ENCODE data around the gene E4F1. TPM values are rescaled to one million over a fixed set of nuclear protein-coding genes. Genes with fewer than 3 reads are reported as not detected.
"Not testable (repeated sequence)": the region's sequence is repeated elsewhere in the genome, so short reads cannot be mapped to it uniquely, and the experiment has no call there.

Gene E4F1
- total RNA-seq, 1 experiment from 2014 or later = 41.6 TPM

- H3K4me3 ChIP-seq (ENCODE audit: low read depth, low read length, poor library complexity, severe bottlenecking) = no peak overlapping the region
- intact Hi-C loops (cut with micrococcal nuclease; ENCODE audit: unreplicated experiment) = no loop called here
- BruUV-seq (replicated peaks) = no TSS peak
Observed at GRCh38 chr16:2237493-2238149, 14.2 kb downstream of the E4F1 start.

GRCh38 chr16:2238150-2238837 is 14.9 kb downstream of the E4F1 start:
- Histone ChIP-seq H3K27me3 (replicated peaks; ENCODE audit: insufficient read depth, low read depth, low read length, poor library complexity) (no peaks in the 10 kb centered on the region), H3K9me3 (ENCODE audit: low read depth, low read length, poor library complexity, severe bottlenecking) (no peaks in the 10 kb centered on the region), H3K4me3 (ENCODE audit: low read depth, low read length, poor library complexity, severe bottlenecking) (no peak overlapping the region), H3K27ac (ENCODE audit: low read depth, low read length, poor library complexity, severe bottlenecking) (no peak overlapping the region), H3K36me3 (ENCODE audit: insufficient read depth, low read length, poor library complexity, severe bottlenecking) (peaks cover 30% of the 10 kb centered on the region), H3K4me1 (ENCODE audit: insufficient read depth, low read length, poor library complexity, severe bottlenecking) (no peaks in the 10 kb centered on the region)
- POLR2A ChIA-PET (ENCODE audit: low non-redundant PET) = no interaction called here
- TF ChIP-seq CTCF (conservative IDR thresholded peaks at IDR 0.05; ENCODE audit: low read depth, low read length) (no peak), EZH2 (IDR thresholded peaks at IDR 0.05; ENCODE audit: borderline replicate concordance, low read depth, low read length, poor library complexity, severe bottlenecking) (no peak)
- no peak for DNase-seq (ENCODE audit: low spot score)
- CTCF ChIA-PET = interaction anchor here (0.5 kb wide), 1 partner anchor 17 kb away, joined by 5 read pairs; no protein-coding TSS in a partner anchor
- BruUV-seq (replicated peaks) = no TSS peak
- intact Hi-C loops (cut with micrococcal nuclease; ENCODE audit: unreplicated experiment) = no loop called here

More at GRCh38 chr16:2237493-2238149, 14.2 kb downstream of the E4F1 start:
- Histone ChIP-seq H3K27me3 (replicated peaks; ENCODE audit: insufficient read depth, low read depth, low read length, poor library complexity) (no peaks in the 10 kb centered on the region), H3K27ac (ENCODE audit: low read depth, low read length, poor library complexity, severe bottlenecking) (no peak overlapping the region), H3K4me1 (ENCODE audit: insufficient read depth, low read length, poor library complexity, severe bottlenecking) (no peaks in the 10 kb centered on the region), H3K9me3 (ENCODE audit: low read depth, low read length, poor library complexity, severe bottlenecking) (no peaks in the 10 kb centered on the region), H3K36me3 (ENCODE audit: insufficient read depth, low read length, poor library complexity, severe bottlenecking) (peaks cover 28% of the 10 kb centered on the region)
- TF ChIP-seq CTCF (conservative IDR thresholded peaks at IDR 0.05; ENCODE audit: low read depth, low read length) = no peak
- no peak for TF ChIP-seq EZH2 (IDR thresholded peaks at IDR 0.05; ENCODE audit: borderline replicate concordance, low read depth, low read length, poor library complexity, severe bottlenecking)
- CTCF ChIA-PET = no interaction called here
- no peak for DNase-seq (ENCODE audit: low spot score)
- POLR2A ChIA-PET (ENCODE audit: low non-redundant PET) = no interaction called here

GRCh38 chr16:2238838-2239675 is 15.7 kb downstream of the E4F1 start:
- DNase-seq (ENCODE audit: low spot score) = no peak
- H3K36me3 ChIP-seq (ENCODE audit: insufficient read depth, low read length, poor library complexity, severe bottlenecking) = peaks cover 35% of the 10 kb centered on the region

GRCh38 chr16:2240331-2240730 is 16.9 kb downstream of the E4F1 start:
- CTCF ChIA-PET; intact Hi-C loops (cut with micrococcal nuclease; ENCODE audit: unreplicated experiment); H3K4me3 ChIP-seq (ENCODE audit: low read depth, low read length, poor library complexity, severe bottlenecking); H3K27ac ChIP-seq (ENCODE audit: low read depth, low read length, poor library complexity, severe bottlenecking); DNase-seq (ENCODE audit: low spot score); H3K27me3 ChIP-seq (replicated peaks; ENCODE audit: insufficient read depth, low read depth, low read length, poor library complexity); H3K9me3 ChIP-seq (ENCODE audit: low read depth, low read length, poor library complexity, severe bottlenecking); H3K4me1 ChIP-seq (ENCODE audit: insufficient read depth, low read length, poor library complexity, severe bottlenecking); POLR2A ChIA-PET (ENCODE audit: low non-redundant PET): not testable (repeated sequence)
- H3K36me3 ChIP-seq (ENCODE audit: insufficient read depth, low read length, poor library complexity, severe bottlenecking) = peaks cover 38% of the 10 kb centered on the region
- BruUV-seq (replicated peaks) = TSS peak; percentile 22

More at GRCh38 chr16:2238838-2239675, 15.7 kb downstream of the E4F1 start:
- ChIA-PET CTCF (interaction anchor here (0.5 kb wide), 1 partner anchor 16 kb away, joined by 5 read pairs; no protein-coding TSS in a partner anchor), POLR2A (ENCODE audit: low non-redundant PET) (no interaction called here)
- no TSS peak for BruUV-seq (replicated peaks)
- TF ChIP-seq EZH2 (IDR thresholded peaks at IDR 0.05; ENCODE audit: borderline replicate concordance, low read depth, low read length, poor library complexity, severe bottlenecking) = no peak
- no peak for TF ChIP-seq CTCF (conservative IDR thresholded peaks at IDR 0.05; ENCODE audit: low read depth, low read length)
- Histone ChIP-seq H3K4me1 (ENCODE audit: insufficient read depth, low read length, poor library complexity, severe bottlenecking) (no peaks in the 10 kb centered on the region), H3K4me3 (ENCODE audit: low read depth, low read length, poor library complexity, severe bottlenecking) (no peak overlapping the region), H3K27ac (ENCODE audit: low read depth, low read length, poor library complexity, severe bottlenecking) (no peak overlapping the region), H3K9me3 (ENCODE audit: low read depth, low read length, poor library complexity, severe bottlenecking) (no peaks in the 10 kb centered on the region), H3K27me3 (replicated peaks; ENCODE audit: insufficient read depth, low read depth, low read length, poor library complexity) (no peaks in the 10 kb centered on the region)
- intact Hi-C loops (cut with micrococcal nuclease; ENCODE audit: unreplicated experiment) = no loop called here
